SK-N-SH (cell line): ENCODE data around the gene MGAT5. TPM values are rescaled to one million over a fixed set of nuclear protein-coding genes. Genes with fewer than 3 reads are reported as not detected.

Experiments
- CTCF ChIA-PET: fragments of 300-600, 350-600 bp; formaldehyde crosslinking; extraction: SDS; loops from one replicate; lab custom pipeline; 2021; lab: Yijun Ruan, JAX
- POLR2A ChIA-PET: fragments of 350-600 bp; sonication (Branson Sonifier 250); formaldehyde crosslinking; extraction: SDS; loops from one replicate; lab custom pipeline; 2020; ENCODE audit warnings: antibody characterized with exemption, inconsistent platforms; lab: Yijun Ruan, JAX
- DNase-seq: peaks from one replicate; pipeline ENCODE4 v3.0.0; 2012
- H2AFZ ChIP-seq: fragments of 200-600 bp; sonication (generic); 2 replicates; pipeline ENCODE4 v1.8.1; 2016; ENCODE audit warnings: antibody characterized with exemption, mild to moderate bottlenecking, low read depth
- H3F3A ChIP-seq: fragments of 200-600 bp; sonication (generic); replicated peaks from 2 replicates; pipeline ENCODE3; 2016; ENCODE audit warnings: antibody characterized with exemption, mild to moderate bottlenecking; ENCODE audit not compliant: insufficient read depth
- H3K27ac ChIP-seq, 2 experiments: fragments of 200-500 bp in 1 of 2; fragments of 200-600 bp in 1 of 2; sonication (Bioruptor generic) in 1 of 2; sonication (generic), shearing (Covaris generic) in 1 of 2; 2 replicates each; pipeline versions ENCODE4 v1.5.1 to v1.6.1; 2014 to 2016; ENCODE audit warnings: low read depth in 2 of 2, inconsistent platforms in 1 of 2, low read length in 1 of 2, mild to moderate bottlenecking in 1 of 2, mixed read lengths in 1 of 2
- H3K27me3 ChIP-seq: fragments of 200-600 bp; sonication (generic), shearing (Covaris generic); 2 replicates; pipeline ENCODE4 v1.6.1; 2016; ENCODE audit warnings: mixed run types; ENCODE audit not compliant: insufficient read depth
- H3K36me3 ChIP-seq, 2 experiments: fragments of 200-500 bp in 1 of 2; fragments of 200-600 bp in 1 of 2; sonication (Bioruptor generic) in 1 of 2; sonication (generic) in 1 of 2; replicated peaks in 1 of 2; 2 replicates each; pipeline versions ENCODE3 to v1.5.1; 2014 to 2016; ENCODE audit warnings: low read length in 1 of 2, mild to moderate bottlenecking in 1 of 2; ENCODE audit not compliant: insufficient read depth in 2 of 2, control insufficient read depth in 1 of 2
- H3K4me1 ChIP-seq, 2 experiments: fragments of 200-500 bp in 1 of 2; fragments of 200-600 bp in 1 of 2; sonication (Bioruptor generic) in 1 of 2; sonication (generic), shearing (Covaris generic) in 1 of 2; 2 replicates each; pipeline versions ENCODE4 v1.5.1 to v1.6.1; 2014 to 2016; ENCODE audit warnings: low read depth in 1 of 2, low read length in 1 of 2, mixed run types in 1 of 2; ENCODE audit not compliant: insufficient read depth in 2 of 2, control insufficient read depth in 1 of 2
- H3K4me2 ChIP-seq: fragments of 200-600 bp; sonication (generic), shearing (Covaris generic); 2 replicates; pipeline ENCODE4 v1.6.1; 2017; ENCODE audit warnings: mixed run types
- H3K4me3 ChIP-seq, 2 experiments: fragments of 200-500 bp in 1 of 2; fragments of 200-600 bp in 1 of 2; sonication (Bioruptor generic) in 1 of 2; sonication (generic), shearing (Covaris generic) in 1 of 2; 2 replicates each; pipeline versions ENCODE4 v1.5.1 to v1.8.1; 2014 to 2016; ENCODE audit warnings: low read depth in 2 of 2, inconsistent platforms in 1 of 2, low read length in 1 of 2, mild to moderate bottlenecking in 1 of 2, mixed read lengths in 1 of 2, moderate library complexity in 1 of 2
- H3K79me2 ChIP-seq: fragments of 200-600 bp; sonication (generic); 2 replicates; pipeline ENCODE4 v1.8.1; 2017; ENCODE audit warnings: mild to moderate bottlenecking; ENCODE audit not compliant: insufficient read depth
- H3K9ac ChIP-seq: fragments of 200-600 bp; sonication (generic); 2 replicates; pipeline ENCODE4 v1.6.1; 2017; ENCODE audit warnings: mixed run types
- H3K9me2 ChIP-seq: fragments of 200-600 bp; sonication (generic); 2 replicates; pipeline ENCODE4 v1.6.1; 2017; ENCODE audit warnings: mixed run types
- H3K9me3 ChIP-seq: fragments of 200-600 bp; sonication (generic); 2 replicates; pipeline ENCODE4 v1.6.1; 2017; ENCODE audit warnings: mixed run types, mild to moderate bottlenecking, moderate library complexity
- H4K20me1 ChIP-seq: fragments of 200-600 bp; sonication (generic); 2 replicates; pipeline ENCODE4 v1.6.1; 2017; ENCODE audit warnings: mild to moderate bottlenecking, mixed run types; ENCODE audit not compliant: insufficient read depth
- CHD2 ChIP-seq: fragments of 150-350 bp; IDR thresholded peaks from 2 replicates; pipeline ENCODE4 v1.6.1; 2018; ENCODE audit warnings: low read length; ENCODE audit not compliant: partially characterized antibody
- ELF1 ChIP-seq: IDR thresholded peaks from 2 replicates; pipeline ENCODE4 v1.4.0; 2012
- EP300 ChIP-seq, 2 experiments: IDR thresholded peaks; 2 replicates each; pipeline versions ENCODE4 v1.4.0 to v1.6.1; 2012; ENCODE audit warnings: borderline replicate concordance in 1 of 2, low read depth in 1 of 2, low read length in 1 of 2
- FOSL2 ChIP-seq: IDR thresholded peaks from 2 replicates; pipeline ENCODE4 v1.4.0; 2012; ENCODE audit warnings: low read depth, mild to moderate bottlenecking, moderate library complexity, borderline replicate concordance
- FOXJ3 ChIP-seq: sonication (generic); formaldehyde crosslinking; IDR thresholded peaks from 2 replicates; pipeline ENCODE4 v1.5.1; 2020; ENCODE audit warnings: mild to moderate bottlenecking, missing genetic modification reagents
- FOXM1 ChIP-seq: IDR thresholded peaks from 2 replicates; pipeline ENCODE4 v1.4.0; 2012; ENCODE audit warnings: low read depth, mild to moderate bottlenecking
- GABPA ChIP-seq: IDR thresholded peaks from 2 replicates; pipeline ENCODE4 v1.4.0; 2012; ENCODE audit warnings: low read depth, mild to moderate bottlenecking
- GATA2 ChIP-seq: sonication (generic); formaldehyde crosslinking; IDR thresholded peaks from 2 replicates; pipeline ENCODE4 v1.5.0; 2020; ENCODE audit warnings: mild to moderate bottlenecking, missing genetic modification reagents
- MEF2A ChIP-seq: IDR thresholded peaks from 2 replicates; pipeline ENCODE4 v1.4.0; 2012; ENCODE audit warnings: low read depth, borderline replicate concordance
- NFIC ChIP-seq: IDR thresholded peaks from 2 replicates; pipeline ENCODE4 v1.4.0; 2012; ENCODE audit warnings: borderline replicate concordance
- NRF1 ChIP-seq: IDR thresholded peaks from 2 replicates; pipeline ENCODE4 v1.6.1; 2012; ENCODE audit warnings: low read depth, mild to moderate bottlenecking, low read length
- PBX3 ChIP-seq: IDR thresholded peaks from 2 replicates; pipeline ENCODE4; 2012
- RAD21 ChIP-seq: IDR thresholded peaks from 2 replicates; pipeline ENCODE4 v1.6.1; 2012; ENCODE audit warnings: mild to moderate bottlenecking, low read length
- RFX5 ChIP-seq: IDR thresholded peaks from 2 replicates; pipeline ENCODE4 v1.6.1; 2012; ENCODE audit warnings: mild to moderate bottlenecking, improper control_type of control experiment, low read length
- TAF1 ChIP-seq: IDR thresholded peaks from 2 replicates; pipeline ENCODE4 v1.6.1; 2012; ENCODE audit warnings: low read depth, mild to moderate bottlenecking, low read length, moderate library complexity, borderline replicate concordance
- TEAD4 ChIP-seq: IDR thresholded peaks from 2 replicates; pipeline ENCODE4 v1.4.0; 2012; ENCODE audit warnings: mild to moderate bottlenecking, borderline replicate concordance; ENCODE audit not compliant: insufficient read depth
- ZBTB33 ChIP-seq: IDR thresholded peaks from 2 replicates; pipeline ENCODE4 v1.4.0; 2012; ENCODE audit warnings: low read depth, borderline replicate concordance
- WGBS: methylation state at CpG from one replicate; pipeline ENCODE4 v1.1.6; 2017; ENCODE audit warnings: low lambda C conversion rate; 5-methylcytosine and 5-hydroxymethylcytosine counted together
- polyA plus RNA-seq, 3 experiments: library from polyadenylated mRNA; depleted of rRNA; stranded (reverse); fragments of >200 nt; gene quantifications; 2 replicates each; pipeline ENCODE4 v1.2.3, GENCODE V29; 2012
- TF ChIP-seq, protein P1 (sequence below): fragments of 200-600 bp; sonication (generic); IDR thresholded peaks from 2 replicates; pipeline ENCODE4 v1.6.1; 2017; ENCODE audit warnings: antibody characterized with exemption, mild to moderate bottlenecking, moderate library complexity
- TF ChIP-seq, protein P2 (sequence below): fragments of 150-350 bp; IDR thresholded peaks from 2 replicates; pipeline ENCODE4 v1.6.1; 2017; ENCODE audit warnings: antibody characterized with exemption, low read length, low read depth, borderline replicate concordance

Gene MGAT5
- polyA plus RNA-seq, 1 of the 3 experiments (the other 2 are of a cell fraction) = 18.2 TPM

GRCh38 chr2:134413430-134413829, 159.6 kb downstream of the MGAT5 start:
- ChIA-PET CTCF (interaction anchor here (0.7 to 8.7 kb wide), 12 partner anchors 9 to 527 kb away, joined by 3 to 175 read pairs (median 10); no protein-coding TSS in a partner anchor), POLR2A (interaction anchor here (1.2 kb wide), 1 partner anchor 151 kb away, joined by 3 read pairs; no protein-coding TSS in a partner anchor)
- no peak overlapping the region; a peak in 1 of 4 replicates for H3K27ac ChIP-seq
- H3K9me3 ChIP-seq = no peaks in the 10 kb centered on the region
- peaks cover 0 to 5% of the 10 kb centered on the region in 2 experiments for H3K36me3 ChIP-seq
- no peaks in the 10 kb centered on the region for H3K27me3 ChIP-seq
- H4K20me1 ChIP-seq = no peaks in the 10 kb centered on the region
- H3K79me2 ChIP-seq = no peaks in the 10 kb centered on the region
- H3F3A ChIP-seq = peaks cover 5% of the 10 kb centered on the region
- DNase-seq = no peak
- no peak overlapping the region for H3K4me3 ChIP-seq
- no peak overlapping the region for H3K9ac ChIP-seq
- H3K4me2 ChIP-seq = no peak overlapping the region
- H3K4me1 ChIP-seq = peaks cover 25 to 40% of the 10 kb centered on the region in 2 experiments
- H2AFZ ChIP-seq = no peak overlapping the region
- H3K9me2 ChIP-seq = no peaks in the 10 kb centered on the region
- 89% methylated on average over 1 of the region's 1 CpG for WGBS
- TF ChIP-seq RAD21 = no peak

DNA sequence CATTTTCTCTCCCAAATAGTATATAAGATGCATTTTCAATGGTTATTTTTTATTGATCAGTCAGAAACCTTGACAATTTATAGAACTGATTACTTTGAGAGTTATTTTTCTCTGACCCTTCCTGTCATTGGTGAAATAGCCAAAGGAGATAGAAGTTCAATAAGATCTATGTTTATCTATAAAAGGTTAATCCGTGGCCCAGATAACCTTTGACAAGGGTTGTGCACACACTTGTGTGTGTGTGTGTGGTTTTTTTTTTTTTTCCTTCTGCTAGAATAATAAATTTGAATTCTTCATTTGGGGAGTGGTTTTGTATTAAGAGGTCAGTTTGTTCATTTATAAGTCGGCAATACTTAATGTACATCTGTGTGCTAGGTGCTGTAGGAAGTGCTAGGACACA, 160.0 kb downstream of the MGAT5 start:
- ChIA-PET CTCF (interaction anchor here (1.3 to 8.7 kb wide), 5 partner anchors 35 to 528 kb away, joined by 4 to 175 read pairs (median 49); no protein-coding TSS in a partner anchor), POLR2A (no interaction called here)
- Histone ChIP-seq H4K20me1 (no peaks in the 10 kb centered on the region), H3K27ac (no peak overlapping the region), H3K4me2 (no peak overlapping the region), H3K9me3 (no peaks in the 10 kb centered on the region), H3K4me3 (no peak overlapping the region), H3K79me2 (no peaks in the 10 kb centered on the region), H3K4me1 (peaks cover 21 to 38% of the 10 kb centered on the region in 2 experiments), H3F3A (peaks cover under 1% of the 10 kb centered on the region), H2AFZ (no peak overlapping the region), H3K36me3 (peaks cover 0 to 5% of the 10 kb centered on the region in 2 experiments), H3K9ac (no peak overlapping the region), H3K9me2 (no peaks in the 10 kb centered on the region), H3K27me3 (no peaks in the 10 kb centered on the region)
- no peak for TF ChIP-seq ELF1
- TF ChIP-seq PBX3 = no peak
- TF ChIP-seq NRF1 = no peak
- TF ChIP-seq, protein P1, sequence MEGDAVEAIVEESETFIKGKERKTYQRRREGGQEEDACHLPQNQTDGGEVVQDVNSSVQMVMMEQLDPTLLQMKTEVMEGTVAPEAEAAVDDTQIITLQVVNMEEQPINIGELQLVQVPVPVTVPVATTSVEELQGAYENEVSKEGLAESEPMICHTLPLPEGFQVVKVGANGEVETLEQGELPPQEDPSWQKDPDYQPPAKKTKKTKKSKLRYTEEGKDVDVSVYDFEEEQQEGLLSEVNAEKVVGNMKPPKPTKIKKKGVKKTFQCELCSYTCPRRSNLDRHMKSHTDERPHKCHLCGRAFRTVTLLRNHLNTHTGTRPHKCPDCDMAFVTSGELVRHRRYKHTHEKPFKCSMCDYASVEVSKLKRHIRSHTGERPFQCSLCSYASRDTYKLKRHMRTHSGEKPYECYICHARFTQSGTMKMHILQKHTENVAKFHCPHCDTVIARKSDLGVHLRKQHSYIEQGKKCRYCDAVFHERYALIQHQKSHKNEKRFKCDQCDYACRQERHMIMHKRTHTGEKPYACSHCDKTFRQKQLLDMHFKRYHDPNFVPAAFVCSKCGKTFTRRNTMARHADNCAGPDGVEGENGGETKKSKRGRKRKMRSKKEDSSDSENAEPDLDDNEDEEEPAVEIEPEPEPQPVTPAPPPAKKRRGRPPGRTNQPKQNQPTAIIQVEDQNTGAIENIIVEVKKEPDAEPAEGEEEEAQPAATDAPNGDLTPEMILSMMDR = no peak
- TF ChIP-seq FOSL2 = no peak
- TF ChIP-seq, protein P2, sequence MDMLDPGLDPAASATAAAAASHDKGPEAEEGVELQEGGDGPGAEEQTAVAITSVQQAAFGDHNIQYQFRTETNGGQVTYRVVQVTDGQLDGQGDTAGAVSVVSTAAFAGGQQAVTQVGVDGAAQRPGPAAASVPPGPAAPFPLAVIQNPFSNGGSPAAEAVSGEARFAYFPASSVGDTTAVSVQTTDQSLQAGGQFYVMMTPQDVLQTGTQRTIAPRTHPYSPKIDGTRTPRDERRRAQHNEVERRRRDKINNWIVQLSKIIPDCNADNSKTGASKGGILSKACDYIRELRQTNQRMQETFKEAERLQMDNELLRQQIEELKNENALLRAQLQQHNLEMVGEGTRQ = no peak
- no peak for TF ChIP-seq NFIC
- no peak for TF ChIP-seq CHD2
- no peak for TF ChIP-seq TAF1
- no peak for TF ChIP-seq GATA2 (CRISPR knock-in tag)
- TF ChIP-seq FOXJ3 (CRISPR knock-in tag) = no peak
- TF ChIP-seq GABPA = no peak
- TF ChIP-seq FOXM1 = no peak
- no peak for TF ChIP-seq RFX5
- no peak for TF ChIP-seq MEF2A
- no peak for TF ChIP-seq TEAD4
- TF ChIP-seq EP300 (IDR thresholded peaks at IDR 0.05; ENCODE audit: borderline replicate concordance in 1 of 2, low read depth in 1 of 2, low read length in 1 of 2) = no peak
- no peak for TF ChIP-seq ZBTB33
- whole genome bisulfite sequencing = 65% methylated on average over 2 of the region's 2 CpGs
- DNase-seq = no peak
